Karpas-422 (cell line): ENCODE results near the gene CD70. TPM values are rescaled to one million over a fixed set of nuclear protein-coding genes. Genes with fewer than 3 reads are reported as not detected.
"Not testable (repeated sequence)": the region's sequence is repeated elsewhere in the genome, so short reads cannot be mapped to it uniquely, and the experiment has no call there.

Experiments
- DNase-seq: peaks from one replicate; pipeline ENCODE4 v3.0.0-alpha.2; 2015
- H2AFZ ChIP-seq: fragments of 200-600 bp; sonication (generic); 2 replicates; pipeline ENCODE4 v1.6.1; 2014; ENCODE audit warnings: antibody characterized with exemption, low read length, mixed read lengths
- H3K27ac ChIP-seq: fragments of 200-600 bp; sonication (generic); 2 replicates; pipeline ENCODE4 v1.5.1; 2014; ENCODE audit warnings: mild to moderate bottlenecking, low read length, moderate library complexity
- H3K27me3 ChIP-seq: fragments of 200-600 bp; sonication (generic); 2 replicates; pipeline ENCODE4 v1.6.1; 2014; ENCODE audit warnings: low read length, mixed read lengths
- H3K36me3 ChIP-seq: fragments of 200-600 bp; sonication (generic); 2 replicates; pipeline ENCODE4 v1.6.1; 2014; ENCODE audit warnings: low read length, mixed read lengths; ENCODE audit not compliant: insufficient read depth
- H3K4me1 ChIP-seq: fragments of 200-600 bp; sonication (generic); 2 replicates; pipeline ENCODE4 v1.6.1; 2014; ENCODE audit warnings: mild to moderate bottlenecking, low read length, mixed read lengths
- H3K4me2 ChIP-seq: fragments of 200-600 bp; sonication (generic); 2 replicates; pipeline ENCODE4 v1.6.1; 2014; ENCODE audit warnings: low read length, low read depth, mild to moderate bottlenecking; ENCODE audit not compliant: poor library complexity, severe bottlenecking
- H3K4me3 ChIP-seq: fragments of 200-600 bp; sonication (generic); 2 replicates; pipeline ENCODE4 v1.5.1; 2014; ENCODE audit warnings: mild to moderate bottlenecking, antibody characterized with exemption, low read length, mixed read lengths
- H3K79me2 ChIP-seq: fragments of 200-600 bp; sonication (generic); 2 replicates; pipeline ENCODE4 v1.6.1; 2014; ENCODE audit warnings: mild to moderate bottlenecking, low read length, mixed read lengths
- H3K9ac ChIP-seq: fragments of 200-600 bp; sonication (generic); 2 replicates; pipeline ENCODE4 v1.6.0; 2014; ENCODE audit warnings: low read length
- H3K9me2 ChIP-seq: fragments of 200-600 bp; sonication (generic), shearing (Covaris generic); replicated peaks from 2 replicates; pipeline ENCODE4 v1.6.0; 2014; ENCODE audit warnings: mild to moderate bottlenecking, low read length, moderate library complexity; ENCODE audit not compliant: insufficient read depth
- H3K9me3 ChIP-seq: fragments of 300-700, 200-600 bp; sonication (generic); 2 replicates; pipeline ENCODE4 v1.6.1; 2014; ENCODE audit warnings: low read length, mixed read lengths
- H4K20me1 ChIP-seq: fragments of 200-600 bp; sonication (generic); 2 replicates; pipeline ENCODE4 v1.6.1; 2014; ENCODE audit warnings: mild to moderate bottlenecking, antibody characterized with exemption, low read length, low read depth; ENCODE audit not compliant: insufficient read depth
- total RNA-seq: library from RNA; depleted of rRNA; stranded (reverse); fragments of >200 nt; shearing (Covaris generic); gene quantifications from 2 replicates; pipeline ENCODE4 v1.2.3, GENCODE V29; 2014; ENCODE audit warnings: low replicate concordance

CD70 gene
- total RNA-seq, 1 experiment from 2014 or later = 12.6 TPM

DNA sequence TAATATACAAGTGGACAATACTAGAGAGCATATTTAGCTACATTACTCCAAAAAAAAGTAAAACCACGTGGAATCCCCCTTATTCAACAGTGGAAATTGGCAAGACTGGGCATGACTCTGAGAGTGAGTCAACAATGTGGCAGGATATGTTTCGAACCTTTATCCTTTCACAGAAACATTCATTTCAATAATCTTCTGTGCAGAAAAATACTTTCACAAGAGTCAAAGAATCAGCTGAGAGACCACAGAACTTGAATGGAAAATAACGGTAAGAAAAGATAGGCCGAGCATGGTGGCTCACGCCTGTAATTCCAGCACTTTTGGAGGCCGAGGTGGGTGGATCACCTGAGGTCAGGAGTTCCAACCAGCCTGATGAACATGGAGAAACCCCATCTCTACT is 25.1 kb upstream of the CD70 start:
- Histone ChIP-seq H3K27me3 (no peaks in the 10 kb centered on the region; the same call in 1 of the 2 replicates), H3K36me3 (no peaks in the 10 kb centered on the region), H4K20me1 (no peaks in the 10 kb centered on the region), H3K9me3 (no peaks in the 10 kb centered on the region), H3K4me1 (no peaks in the 10 kb centered on the region), H3K4me2 (no peak overlapping the region), H3K9ac (no peak overlapping the region), H2AFZ (no peak overlapping the region), H3K9me2 (no peaks in the 10 kb centered on the region), H3K4me3 (no peak overlapping the region), H3K79me2 (no peaks in the 10 kb centered on the region), H3K27ac (no peak overlapping the region)
- no peak for DNase-seq

- Histone ChIP-seq H3K9ac (no peak overlapping the region), H3K4me2 (no peak overlapping the region), H3K9me2 (no peaks in the 10 kb centered on the region), H3K79me2 (no peaks in the 10 kb centered on the region), H3K27me3 (no peaks in the 10 kb centered on the region; the same call in 1 of the 2 replicates), H3K4me3 (no peak overlapping the region), H3K9me3 (no peaks in the 10 kb centered on the region), H4K20me1 (no peaks in the 10 kb centered on the region), H3K4me1 (peaks cover 4% of the 10 kb centered on the region; the same call in 1 of the 2 replicates), H3K36me3 (no peaks in the 10 kb centered on the region), H2AFZ (no peak overlapping the region), H3K27ac (no peak overlapping the region)
- DNase-seq = no peak
These were observed 22.8 kb upstream of the CD70 start for GRCh38 chr19:6613711-6614110.

DNA sequence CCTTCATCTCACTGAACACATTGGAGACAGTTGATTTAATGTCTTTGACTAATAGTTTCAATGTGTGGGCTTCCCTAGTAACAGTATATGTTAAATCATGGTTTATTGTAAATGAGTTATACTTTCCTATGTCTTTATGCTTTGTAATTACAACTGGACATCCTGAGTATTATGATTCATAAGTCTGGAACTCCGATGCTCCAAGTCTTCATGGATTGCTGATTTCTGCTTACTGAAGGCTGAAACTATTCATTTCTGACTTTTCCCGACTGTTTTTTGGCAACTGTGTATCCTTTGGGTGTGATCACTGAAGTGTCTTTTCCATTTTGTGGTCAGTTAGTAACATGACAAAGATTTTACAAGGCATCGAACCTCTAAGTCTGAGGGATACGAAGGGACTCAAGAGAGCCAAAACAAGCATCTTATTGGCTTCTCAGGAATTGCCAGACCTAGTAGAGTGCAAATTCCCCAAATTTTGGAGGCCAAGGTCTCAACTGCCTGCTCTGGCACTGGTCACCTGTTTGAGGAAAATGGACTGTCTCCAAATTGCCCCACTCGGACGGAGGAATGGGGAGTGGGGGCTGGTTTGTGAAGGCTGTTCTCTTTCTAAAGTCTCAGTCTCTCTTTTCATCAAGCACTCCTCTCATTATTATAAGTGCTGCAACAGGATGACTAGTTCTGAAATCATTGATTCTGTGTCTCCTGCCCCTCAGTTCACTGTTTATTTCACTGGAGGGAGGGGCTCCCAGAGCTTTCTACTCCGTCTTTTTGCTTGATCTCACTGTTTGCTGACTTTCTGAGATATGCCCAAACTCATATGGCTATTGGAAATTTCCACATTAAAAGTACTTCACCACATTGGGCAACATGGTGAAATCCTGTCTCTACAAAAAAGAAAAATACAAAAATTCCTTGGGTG is 20.2 kb upstream of the CD70 start:
- no peak for DNase-seq
- H3K4me3 ChIP-seq = no peak overlapping the region
- H3K27ac ChIP-seq = no peak overlapping the region
- H3K9me3 ChIP-seq = no peaks in the 10 kb centered on the region
- H3K4me1 ChIP-seq = peaks cover 12% of the 10 kb centered on the region
- H3K9me2 ChIP-seq = no peaks in the 10 kb centered on the region
- H2AFZ ChIP-seq = no peak overlapping the region
- no peak overlapping the region for H3K9ac ChIP-seq
- H3K79me2 ChIP-seq = no peaks in the 10 kb centered on the region
- H3K27me3 ChIP-seq = no peaks in the 10 kb centered on the region
- H3K36me3 ChIP-seq = no peaks in the 10 kb centered on the region
- H3K4me2 ChIP-seq = no peak overlapping the region
- no peaks in the 10 kb centered on the region for H4K20me1 ChIP-seq

DNA sequence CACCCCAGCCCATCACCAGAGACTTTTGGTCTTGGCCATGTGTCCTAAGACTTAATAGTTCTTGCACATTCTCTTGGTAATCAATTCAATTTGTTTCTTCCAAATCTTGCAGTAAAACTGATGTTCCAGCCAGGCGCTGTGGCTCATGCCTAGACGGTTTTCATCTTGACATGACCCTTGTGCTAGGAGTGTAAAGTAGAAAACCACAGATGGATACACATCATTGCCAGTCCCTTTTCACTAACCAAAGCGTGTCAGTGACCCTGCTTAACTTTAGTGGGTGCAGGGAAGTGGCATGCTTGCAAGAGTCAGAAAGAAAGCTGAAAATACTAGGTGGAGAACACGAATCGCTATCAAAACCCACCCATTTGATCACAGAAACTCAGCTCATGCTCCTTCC is 18.0 kb upstream of the CD70 start:
- Histone ChIP-seq H3K4me1 (peaks cover 14% of the 10 kb centered on the region), H3K79me2 (no peaks in the 10 kb centered on the region), H3K36me3 (no peaks in the 10 kb centered on the region), H2AFZ (peak overlapping the region; percentile 10; the same call in 1 of the 2 replicates), H4K20me1 (no peaks in the 10 kb centered on the region), H3K9me2 (no peaks in the 10 kb centered on the region), H3K9ac (no peak overlapping the region), H3K27me3 (no peaks in the 10 kb centered on the region), H3K9me3 (no peaks in the 10 kb centered on the region), H3K4me3 (no peak overlapping the region), H3K27ac (no peak overlapping the region), H3K4me2 (no peak overlapping the region)
- DNase-seq = no peak

- H3K4me2 ChIP-seq, H3K27me3 ChIP-seq, H3K9me3 ChIP-seq, H4K20me1 ChIP-seq, H3K27ac ChIP-seq, H3K79me2 ChIP-seq, H3K9me2 ChIP-seq, H3K36me3 ChIP-seq, H2AFZ ChIP-seq, DNase-seq, H3K9ac ChIP-seq, H3K4me3 ChIP-seq: not testable (repeated sequence)
- H3K4me1 ChIP-seq = peaks cover 21% of the 10 kb centered on the region
These were observed 17.2 kb upstream of the CD70 start for GRCh38 chr19:6608146-6608545.

DNA sequence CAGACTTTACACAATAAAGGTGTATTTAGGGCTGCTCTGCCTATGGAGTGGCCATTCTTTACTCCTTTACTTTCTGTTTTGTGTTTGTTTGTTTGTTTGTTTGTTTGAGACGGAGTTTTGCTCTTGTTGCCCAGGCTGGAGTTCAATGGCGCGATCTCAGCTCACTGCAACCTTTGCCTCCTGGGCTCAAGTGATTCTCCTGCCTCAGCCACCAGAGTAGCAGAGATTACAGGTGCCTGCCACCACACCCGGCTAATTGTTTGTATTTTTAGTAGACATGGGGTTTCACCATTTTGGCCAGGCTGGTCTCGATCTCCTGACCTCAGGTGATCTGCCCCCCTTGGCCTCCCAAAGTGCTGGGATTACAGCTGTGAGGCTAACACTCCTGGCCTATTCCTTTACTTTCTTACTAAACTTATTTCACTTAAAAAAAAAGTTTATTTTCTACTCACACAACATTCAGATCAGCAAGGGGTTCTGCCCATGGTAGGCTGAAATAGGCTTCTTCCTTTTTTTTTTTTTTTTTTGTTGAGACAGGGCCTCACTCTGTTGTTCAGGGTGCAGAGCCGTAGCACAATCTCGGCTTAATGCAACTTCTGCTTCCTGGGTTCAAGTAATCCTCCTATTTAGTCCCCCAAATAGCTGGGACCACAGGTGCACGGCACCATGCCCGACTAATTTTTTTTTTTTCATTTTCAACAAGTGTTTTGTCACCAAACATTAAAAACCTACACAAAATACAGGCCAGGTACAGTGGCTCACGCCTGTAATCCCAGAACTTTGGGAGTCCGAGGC is 15.5 kb upstream of the CD70 start:
- peaks cover 31% of the 10 kb centered on the region for H3K4me1 ChIP-seq
- H3K9ac ChIP-seq, H2AFZ ChIP-seq, H3K36me3 ChIP-seq, H3K9me3 ChIP-seq, H3K9me2 ChIP-seq, H3K27me3 ChIP-seq, H4K20me1 ChIP-seq, H3K27ac ChIP-seq, DNase-seq, H3K79me2 ChIP-seq, H3K4me3 ChIP-seq, H3K4me2 ChIP-seq: not testable (repeated sequence)

- DNase-seq = no peak
- H3K79me2 ChIP-seq = no peaks in the 10 kb centered on the region
- no peaks in the 10 kb centered on the region for H3K27me3 ChIP-seq
- H3K4me3 ChIP-seq = no peak overlapping the region
- no peak overlapping the region for H3K4me2 ChIP-seq
- H3K36me3 ChIP-seq = no peaks in the 10 kb centered on the region
- H2AFZ ChIP-seq = no peak overlapping the region
- no peaks in the 10 kb centered on the region for H3K9me2 ChIP-seq
- H3K9ac ChIP-seq = no peak overlapping the region
- peaks cover 41% of the 10 kb centered on the region for H3K4me1 ChIP-seq
- H3K9me3 ChIP-seq = no peaks in the 10 kb centered on the region
- H3K27ac ChIP-seq = no peak overlapping the region
- H4K20me1 ChIP-seq = no peaks in the 10 kb centered on the region
These were observed 14.0 kb upstream of the CD70 start for GRCh38 chr19:6604906-6605305.

GRCh38 chr19:6602729-6603114 is 11.8 kb upstream of the CD70 start:
- H3K9ac ChIP-seq = no peak overlapping the region
- H4K20me1 ChIP-seq = no peaks in the 10 kb centered on the region
- H3K36me3 ChIP-seq = no peaks in the 10 kb centered on the region
- no peaks in the 10 kb centered on the region for H3K79me2 ChIP-seq
- H3K9me2 ChIP-seq = no peaks in the 10 kb centered on the region
- H3K4me1 ChIP-seq = peaks cover 37% of the 10 kb centered on the region
- H3K4me2 ChIP-seq = peak overlapping the region; percentile 64
- DNase-seq = no peak
- no peak overlapping the region; the same call in 1 of the 2 replicates for H3K4me3 ChIP-seq
- H3K27me3 ChIP-seq = no peaks in the 10 kb centered on the region
- H3K9me3 ChIP-seq = no peaks in the 10 kb centered on the region
- H2AFZ ChIP-seq = no peak overlapping the region
- H3K27ac ChIP-seq = no peak overlapping the region
